PC-9 (cell line): ENCODE data around the gene ACY1. TPM values are rescaled to one million over a fixed set of nuclear protein-coding genes. Genes with fewer than 3 reads are reported as not detected.

Experiments used
- BruUV-seq: library from RNA; stranded (reverse); fragments of 400-500 nt; replicated peaks from 2 replicates; lab custom pipeline; 2021; lab: Mats Ljungman, UMichigan
- CTCF ChIA-PET: fragments of 300-600 bp; sonication (Branson Sonifier 250); formaldehyde crosslinking; loops from one replicate; lab custom pipeline; 2022; ENCODE audit warnings: antibody characterized with exemption; lab: Charles Lee
- POLR2A ChIA-PET: fragments of 300-600 bp; sonication (Branson Sonifier 250); formaldehyde crosslinking; loops from one replicate; lab custom pipeline; 2022; ENCODE audit warnings: antibody characterized with exemption; ENCODE audit not compliant: unreplicated experiment; lab: Charles Lee
- DNase-seq, 2 experiments: peaks; one replicate each; pipeline versions ENCODE4 v3.0.0 to v3.0.0-alpha.2; 2015 to 2022; ENCODE audit warnings: mixed read lengths in 1 of 2
- H2AFZ ChIP-seq: fragments of 200-600 bp; sonication (generic); 2 replicates; pipeline ENCODE4 v1.8.1; 2017; ENCODE audit warnings: antibody characterized with exemption
- H3F3A ChIP-seq: fragments of 200-600 bp; sonication (generic); 2 replicates; pipeline ENCODE4 v1.8.1; 2017; ENCODE audit warnings: antibody characterized with exemption, mild to moderate bottlenecking, low read depth; ENCODE audit not compliant: insufficient read depth
- H3K27ac ChIP-seq: fragments of 200-600 bp; sonication (generic); 2 replicates; pipeline ENCODE4 v1.6.1; 2016; ENCODE audit warnings: mixed run types
- H3K27me3 ChIP-seq: fragments of 200-600 bp; sonication (generic); 2 replicates; pipeline ENCODE4 v1.6.1; 2016; ENCODE audit warnings: low read depth, mixed run types; ENCODE audit not compliant: insufficient read depth
- H3K36me3 ChIP-seq: fragments of 200-600 bp; sonication (generic); 2 replicates; pipeline ENCODE4 v1.6.1; 2016; ENCODE audit warnings: low read depth, mixed run types
- H3K4me1 ChIP-seq: fragments of 200-600 bp; sonication (generic); replicated peaks from 2 replicates; pipeline ENCODE4 v1.6.1; 2016; ENCODE audit warnings: mixed run types; ENCODE audit not compliant: insufficient read depth
- H3K4me2 ChIP-seq: fragments of 200-600 bp; sonication (generic); 2 replicates; pipeline ENCODE4 v1.6.1; 2017; ENCODE audit warnings: mixed run types
- H3K4me3 ChIP-seq: fragments of 200-600 bp; sonication (generic); 2 replicates; pipeline ENCODE4 v1.6.1; 2016; ENCODE audit warnings: mixed run types
- H3K79me2 ChIP-seq: fragments of 200-600 bp; sonication (generic); 2 replicates; pipeline ENCODE4 v1.6.1; 2017; ENCODE audit warnings: low read depth, mixed run types
- H3K9me2 ChIP-seq: fragments of 200-600 bp; sonication (generic); 2 replicates; pipeline ENCODE4 v1.8.1; 2017; ENCODE audit warnings: mild to moderate bottlenecking; ENCODE audit not compliant: insufficient read depth
- H3K9me3 ChIP-seq: fragments of 200-600 bp; sonication (generic); 2 replicates; pipeline ENCODE4 v1.8.1; 2016; ENCODE audit warnings: low read depth; ENCODE audit not compliant: insufficient read depth
- H4K20me1 ChIP-seq: fragments of 200-600 bp; sonication (generic); 2 replicates; pipeline ENCODE4 v1.8.1; 2017; ENCODE audit not compliant: insufficient read depth
- CTCF ChIP-seq: fragments of 200-600 bp; sonication (generic); conservative IDR thresholded peaks from 2 replicates; pipeline ENCODE4 v1.6.1; 2017; ENCODE audit warnings: mixed run types, antibody characterized with exemption, mild to moderate bottlenecking, moderate library complexity
- EZH2 ChIP-seq: fragments of 200-600 bp; sonication (generic); IDR thresholded peaks from 2 replicates; pipeline ENCODE4 v1.8.0; 2017; ENCODE audit warnings: antibody characterized with exemption, low read depth
- intact Hi-C: fragments of 100-400 bp; cut with micrococcal nuclease; formaldehyde crosslinking; loops from one replicate; pipeline ENCODE4 v1.10.0; 2022; ENCODE audit not compliant: unreplicated experiment
- total RNA-seq: library from RNA; stranded (reverse); gene quantifications from 2 replicates; pipeline ENCODE4 v1.2.3, GENCODE V29; 2021

ACY1 gene
- total RNA-seq, 1 experiment from 2014 or later, result 52.2 TPM

GRCh38 chr3:52007291-52007690, 24.0 kb downstream of the ACY1 start:
- H3K4me3 ChIP-seq, result no peak overlapping the region
- POLR2A ChIA-PET, result no interaction called here
- no peaks in the 10 kb centered on the region for H3K9me3 ChIP-seq
- H3K9me2 ChIP-seq, result no peaks in the 10 kb centered on the region
- CTCF ChIA-PET, result no interaction called here
- no peaks in the 10 kb centered on the region for H4K20me1 ChIP-seq
- intact Hi-C loops, result no loop called here
- H3K36me3 ChIP-seq, result no peaks in the 10 kb centered on the region
- no peak overlapping the region for H2AFZ ChIP-seq
- no peak for DNase-seq
- TF ChIP-seq EZH2, result no peak
- TF ChIP-seq CTCF, result no peak
- no peaks in the 10 kb centered on the region for H3K4me1 ChIP-seq
- H3K27ac ChIP-seq, result no peak overlapping the region
- BruUV-seq, result no TSS peak
- no peaks in the 10 kb centered on the region for H3K79me2 ChIP-seq
- no peaks in the 10 kb centered on the region for H3K27me3 ChIP-seq
- no peaks in the 10 kb centered on the region for H3F3A ChIP-seq
- H3K4me2 ChIP-seq, result no peak overlapping the region

GRCh38 chr3:52010431-52010830, 27.1 kb downstream of the ACY1 start:
- Histone ChIP-seq H3F3A (no peaks in the 10 kb centered on the region), H3K27me3 (no peaks in the 10 kb centered on the region), H3K27ac (no peak overlapping the region), H3K79me2 (no peaks in the 10 kb centered on the region), H3K4me1 (no peaks in the 10 kb centered on the region), H3K4me2 (no peak overlapping the region), H2AFZ (no peak overlapping the region), H4K20me1 (no peaks in the 10 kb centered on the region), H3K9me2 (no peaks in the 10 kb centered on the region), H3K9me3 (no peaks in the 10 kb centered on the region), H3K36me3 (no peaks in the 10 kb centered on the region), H3K4me3 (no peak overlapping the region)
- DNase-seq, result no peak
- intact Hi-C loops, result no loop called here
- TF ChIP-seq EZH2 (no peak), CTCF (no peak)
- POLR2A ChIA-PET, result no interaction called here
- no TSS peak for BruUV-seq
- CTCF ChIA-PET, result interaction anchor here (0.7 kb wide), 1 partner anchor 30 kb away, joined by 16 read pairs; no protein-coding TSS in a partner anchor

GRCh38 chr3:52012699-52013098, 29.4 kb downstream of the ACY1 start:
- Histone ChIP-seq H3K27me3 (no peaks in the 10 kb centered on the region), H4K20me1 (no peaks in the 10 kb centered on the region), H2AFZ (no peak overlapping the region), H3K9me3 (no peaks in the 10 kb centered on the region), H3F3A (no peaks in the 10 kb centered on the region), H3K36me3 (no peaks in the 10 kb centered on the region), H3K9me2 (no peaks in the 10 kb centered on the region), H3K4me2 (no peak overlapping the region), H3K27ac (no peak overlapping the region), H3K4me1 (no peaks in the 10 kb centered on the region), H3K4me3 (no peak overlapping the region), H3K79me2 (no peaks in the 10 kb centered on the region)
- intact Hi-C loops, result no loop called here
- ChIA-PET CTCF (no interaction called here), POLR2A (interaction anchor here (0.9 kb wide), 1 partner anchor 349 kb away, joined by 4 read pairs; no protein-coding TSS in a partner anchor)
- no peak for DNase-seq
- BruUV-seq, result no TSS peak
- TF ChIP-seq CTCF (no peak), EZH2 (no peak)
